ENCODE results near the gene AKR1C8.

GRCh38 chr10:5187867-5188266 lies 2.9 kb upstream of the AKR1C8 start:
- TF ChIP-seq, protein P1, sequence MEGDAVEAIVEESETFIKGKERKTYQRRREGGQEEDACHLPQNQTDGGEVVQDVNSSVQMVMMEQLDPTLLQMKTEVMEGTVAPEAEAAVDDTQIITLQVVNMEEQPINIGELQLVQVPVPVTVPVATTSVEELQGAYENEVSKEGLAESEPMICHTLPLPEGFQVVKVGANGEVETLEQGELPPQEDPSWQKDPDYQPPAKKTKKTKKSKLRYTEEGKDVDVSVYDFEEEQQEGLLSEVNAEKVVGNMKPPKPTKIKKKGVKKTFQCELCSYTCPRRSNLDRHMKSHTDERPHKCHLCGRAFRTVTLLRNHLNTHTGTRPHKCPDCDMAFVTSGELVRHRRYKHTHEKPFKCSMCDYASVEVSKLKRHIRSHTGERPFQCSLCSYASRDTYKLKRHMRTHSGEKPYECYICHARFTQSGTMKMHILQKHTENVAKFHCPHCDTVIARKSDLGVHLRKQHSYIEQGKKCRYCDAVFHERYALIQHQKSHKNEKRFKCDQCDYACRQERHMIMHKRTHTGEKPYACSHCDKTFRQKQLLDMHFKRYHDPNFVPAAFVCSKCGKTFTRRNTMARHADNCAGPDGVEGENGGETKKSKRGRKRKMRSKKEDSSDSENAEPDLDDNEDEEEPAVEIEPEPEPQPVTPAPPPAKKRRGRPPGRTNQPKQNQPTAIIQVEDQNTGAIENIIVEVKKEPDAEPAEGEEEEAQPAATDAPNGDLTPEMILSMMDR (IDR thresholded peaks at IDR 0.05; ENCODE audit: extremely low read depth in 1 of 2, insufficient read depth in 1 of 2, low read depth in 1 of 2, low read length in 2 of 2): no peak
- TF ChIP-seq FOS (IDR thresholded peaks at IDR 0.05; ENCODE audit: borderline replicate concordance, insufficient read depth, low read length) (no peak), MYC (IDR thresholded peaks at IDR 0.05; ENCODE audit: low read depth, low read length) (no peak), JUN (IDR thresholded peaks at IDR 0.05; ENCODE audit: borderline replicate concordance, insufficient read depth, insufficient read length, low read depth) (no peak), POLR2A (IDR thresholded peaks at IDR 0.05; ENCODE audit: low read depth, low read length) (no peak), MAX (IDR thresholded peaks at IDR 0.05; ENCODE audit: insufficient read depth, insufficient read length) (no peak), POLR2AphosphoS5 (IDR thresholded peaks at IDR 0.05; ENCODE audit: insufficient read depth, low read depth, low read length) (no peak), EZH2 (IDR thresholded peaks at IDR 0.05; ENCODE audit: borderline replicate concordance, low read depth, low read length, severe bottlenecking) (no peak)
